ENCODE results near the gene TP53TG5.

Gene TP53TG5

GRCh38 chr20:45378191-45378590 is at the start of gene TP53TG5:
Gene TP53TG5 (minus strand): TSS chr20:45378325. CDS start chr20:45378236, 89 bp downstream.
- Histone ChIP-seq H3K36me3 (ENCODE audit: control insufficient read depth, low read depth, low read length) (no peaks in the 10 kb centered on the region), H3K27me3 (ENCODE audit: control insufficient read depth, insufficient read depth, low read length) (peaks cover 5% of the 10 kb centered on the region), H3K9me3 (ENCODE audit: control insufficient read depth, low read depth, low read length) (no peaks in the 10 kb centered on the region), H3K9ac (ENCODE audit: low read length) (no peak within 1 kb of the TSS), H3K27ac (ENCODE audit: low read length) (no peak within 1 kb of the TSS), H3K4me3 (ENCODE audit: low read length) (no peak within 1 kb of the TSS), H3K4me1 (ENCODE audit: control insufficient read depth, low read depth, low read length) (no peaks in the 10 kb centered on the region)

- Histone ChIP-seq H3K27me3 (ENCODE audit: control insufficient read depth, insufficient read depth, low read length) (no peaks in the 10 kb centered on the region), H3K36me3 (ENCODE audit: control insufficient read depth, low read depth, low read length) (peaks cover 13% of the 10 kb centered on the region), H3K9ac (ENCODE audit: low read length) (no peak overlapping the region), H3K9me3 (ENCODE audit: control insufficient read depth, low read depth, low read length) (no peaks in the 10 kb centered on the region), H3K27ac (ENCODE audit: low read length) (no peak overlapping the region), H3K4me3 (ENCODE audit: low read length) (no peak overlapping the region), H3K4me1 (ENCODE audit: control insufficient read depth, low read depth, low read length) (no peaks in the 10 kb centered on the region)
Observed at GRCh38 chr20:45427236-45428149, 49.4 kb upstream of the TP53TG5 start.

GRCh38 chr20:45426320-45427016 is 48.3 kb upstream of the TP53TG5 start:
- Histone ChIP-seq H3K9me3 (ENCODE audit: control insufficient read depth, low read depth, low read length) (no peaks in the 10 kb centered on the region), H3K27me3 (ENCODE audit: control insufficient read depth, insufficient read depth, low read length) (no peaks in the 10 kb centered on the region), H3K27ac (ENCODE audit: low read length) (no peak overlapping the region), H3K4me1 (ENCODE audit: control insufficient read depth, low read depth, low read length) (no peaks in the 10 kb centered on the region), H3K4me3 (ENCODE audit: low read length) (no peak overlapping the region), H3K36me3 (ENCODE audit: control insufficient read depth, low read depth, low read length) (peaks cover 21% of the 10 kb centered on the region), H3K9ac (ENCODE audit: low read length) (no peak overlapping the region)

- Histone ChIP-seq H3K4me1 (ENCODE audit: control insufficient read depth, low read depth, low read length) (no peaks in the 10 kb centered on the region), H3K27ac (ENCODE audit: low read length) (no peak overlapping the region), H3K9me3 (ENCODE audit: control insufficient read depth, low read depth, low read length) (no peaks in the 10 kb centered on the region), H3K4me3 (ENCODE audit: low read length) (no peak overlapping the region), H3K36me3 (ENCODE audit: control insufficient read depth, low read depth, low read length) (peaks cover 30% of the 10 kb centered on the region), H3K27me3 (ENCODE audit: control insufficient read depth, insufficient read depth, low read length) (no peaks in the 10 kb centered on the region), H3K9ac (ENCODE audit: low read length) (no peak overlapping the region)
Observed at GRCh38 chr20:45425561-45425960, 47.4 kb upstream of the TP53TG5 start.

GRCh38 chr20:45423700-45424099 is 45.6 kb upstream of the TP53TG5 start:
- peaks cover 46% of the 10 kb centered on the region for H3K36me3 ChIP-seq (ENCODE audit: control insufficient read depth, low read depth, low read length)
- no peak overlapping the region for H3K9ac ChIP-seq (ENCODE audit: low read length)
- no peaks in the 10 kb centered on the region for H3K27me3 ChIP-seq (ENCODE audit: control insufficient read depth, insufficient read depth, low read length)
- no peaks in the 10 kb centered on the region for H3K9me3 ChIP-seq (ENCODE audit: control insufficient read depth, low read depth, low read length)
- no peak overlapping the region for H3K27ac ChIP-seq (ENCODE audit: low read length)
- no peaks in the 10 kb centered on the region for H3K4me1 ChIP-seq (ENCODE audit: control insufficient read depth, low read depth, low read length)
- no peak overlapping the region for H3K4me3 ChIP-seq (ENCODE audit: low read length)

- Histone ChIP-seq H3K36me3 (ENCODE audit: control insufficient read depth, low read depth, low read length) (peaks cover 46% of the 10 kb centered on the region), H3K9me3 (ENCODE audit: control insufficient read depth, low read depth, low read length) (no peaks in the 10 kb centered on the region), H3K27me3 (ENCODE audit: control insufficient read depth, insufficient read depth, low read length) (no peaks in the 10 kb centered on the region), H3K27ac (ENCODE audit: low read length) (no peak overlapping the region), H3K9ac (ENCODE audit: low read length) (no peak overlapping the region), H3K4me3 (ENCODE audit: low read length) (no peak overlapping the region), H3K4me1 (ENCODE audit: control insufficient read depth, low read depth, low read length) (peaks cover 3% of the 10 kb centered on the region)
Observed at GRCh38 chr20:45420125-45420524, 42.0 kb upstream of the TP53TG5 start.

GRCh38 chr20:45419188-45420091 is 41.3 kb upstream of the TP53TG5 start:
- Histone ChIP-seq H3K27ac (ENCODE audit: low read length) (no peak overlapping the region), H3K36me3 (ENCODE audit: control insufficient read depth, low read depth, low read length) (peaks cover 43% of the 10 kb centered on the region), H3K27me3 (ENCODE audit: control insufficient read depth, insufficient read depth, low read length) (no peaks in the 10 kb centered on the region), H3K4me1 (ENCODE audit: control insufficient read depth, low read depth, low read length) (peaks cover 3% of the 10 kb centered on the region), H3K4me3 (ENCODE audit: low read length) (no peak overlapping the region), H3K9ac (ENCODE audit: low read length) (no peak overlapping the region), H3K9me3 (ENCODE audit: control insufficient read depth, low read depth, low read length) (no peaks in the 10 kb centered on the region)

- H3K27ac ChIP-seq (ENCODE audit: low read length), result no peak overlapping the region
Observed at GRCh38 chr20:45416917-45417316, 38.8 kb upstream of the TP53TG5 start.

GRCh38 chr20:45415822-45416637 is 37.9 kb upstream of the TP53TG5 start, which contains the start of gene PIGT:
Gene PIGT (plus strand): TSS chr20:45416141. CDS start chr20:45416157, 16 bp downstream.
- H3K9ac ChIP-seq (ENCODE audit: low read length), result peak within 1 kb of the TSS; percentile 75
- H3K4me3 ChIP-seq (ENCODE audit: low read length), result peak within 1 kb of the TSS; percentile 87
- no peaks in the 10 kb centered on the region for H3K9me3 ChIP-seq (ENCODE audit: control insufficient read depth, low read depth, low read length)
- H3K27ac ChIP-seq (ENCODE audit: low read length), result no peak within 1 kb of the TSS
- no peaks in the 10 kb centered on the region for H3K27me3 ChIP-seq (ENCODE audit: control insufficient read depth, insufficient read depth, low read length)
- H3K36me3 ChIP-seq (ENCODE audit: control insufficient read depth, low read depth, low read length), result peaks cover 21% of the 10 kb centered on the region
- H3K4me1 ChIP-seq (ENCODE audit: control insufficient read depth, low read depth, low read length), result peaks cover 3% of the 10 kb centered on the region

More at GRCh38 chr20:45416917-45417316, 38.8 kb upstream of the TP53TG5 start:
- Histone ChIP-seq H3K9me3 (ENCODE audit: control insufficient read depth, low read depth, low read length) (no peaks in the 10 kb centered on the region), H3K27me3 (ENCODE audit: control insufficient read depth, insufficient read depth, low read length) (no peaks in the 10 kb centered on the region), H3K36me3 (ENCODE audit: control insufficient read depth, low read depth, low read length) (peaks cover 28% of the 10 kb centered on the region), H3K9ac (ENCODE audit: low read length) (no peak overlapping the region), H3K4me1 (ENCODE audit: control insufficient read depth, low read depth, low read length) (peaks cover 3% of the 10 kb centered on the region), H3K4me3 (ENCODE audit: low read length) (peak overlapping the region; percentile 87)

GRCh38 chr20:45413479-45413878 is 35.4 kb upstream of the TP53TG5 start:
- Histone ChIP-seq H3K9ac (ENCODE audit: low read length) (no peak overlapping the region), H3K4me3 (ENCODE audit: low read length) (no peak overlapping the region), H3K27me3 (ENCODE audit: control insufficient read depth, insufficient read depth, low read length) (no peaks in the 10 kb centered on the region), H3K36me3 (ENCODE audit: control insufficient read depth, low read depth, low read length) (peaks cover 23% of the 10 kb centered on the region), H3K9me3 (ENCODE audit: control insufficient read depth, low read depth, low read length) (no peaks in the 10 kb centered on the region), H3K27ac (ENCODE audit: low read length) (no peak overlapping the region), H3K4me1 (ENCODE audit: control insufficient read depth, low read depth, low read length) (peaks cover 3% of the 10 kb centered on the region)
